GM23338 (cell line): ENCODE results near the gene FGD3. TPM values are rescaled to one million over a fixed set of nuclear protein-coding genes. Genes with fewer than 3 reads are reported as not detected.

Experiments
- ATAC-seq: fragments of 200-7000 bp; cut with Tn5 transposase; 3 replicates; pipeline ENCODE4 v1.9.1; 2020
- DNase-seq: peaks from one replicate; pipeline ENCODE4 v3.0.0-alpha.2; 2015; ENCODE audit warnings: low spot score
- H2AFZ ChIP-seq: fragments of 200-600 bp; sonication (generic); 2 replicates; pipeline ENCODE4 v1.8.0; 2016; ENCODE audit warnings: antibody characterized with exemption, mild to moderate bottlenecking, moderate library complexity
- H3F3A ChIP-seq: fragments of 200-600 bp; sonication (generic); replicated peaks from 2 replicates; pipeline ENCODE4 v1.8.0; 2017; ENCODE audit warnings: antibody characterized with exemption, mixed run types, low read depth
- H3K27ac ChIP-seq: fragments of 200-600 bp; sonication (generic); 2 replicates; pipeline ENCODE4 v1.6.1; 2016; ENCODE audit warnings: low read depth
- H3K27me3 ChIP-seq: fragments of 200-600 bp; sonication (generic); 2 replicates; pipeline ENCODE4 v1.8.0; 2016; ENCODE audit warnings: mild to moderate bottlenecking, mixed run types, moderate library complexity; ENCODE audit not compliant: insufficient read depth
- H3K36me3 ChIP-seq: fragments of 200-600 bp; sonication (generic); 2 replicates; pipeline ENCODE4 v1.8.0; 2016; ENCODE audit warnings: mild to moderate bottlenecking; ENCODE audit not compliant: insufficient read depth
- H3K4me1 ChIP-seq: fragments of 200-600 bp; sonication (generic); 2 replicates; pipeline ENCODE4 v1.8.0; 2016; ENCODE audit warnings: mild to moderate bottlenecking, moderate library complexity; ENCODE audit not compliant: insufficient read depth
- H3K4me2 ChIP-seq: fragments of 200-600 bp; sonication (generic); 2 replicates; pipeline ENCODE4 v1.7.1; 2017; ENCODE audit warnings: mixed run types
- H3K4me3 ChIP-seq: fragments of 200-600 bp; sonication (generic); 2 replicates; pipeline ENCODE4 v1.6.1; 2016; ENCODE audit warnings: mixed run types
- H3K79me2 ChIP-seq: fragments of 200-600 bp; sonication (generic); replicated peaks from 2 replicates; pipeline ENCODE4 v1.8.0; 2017; ENCODE audit warnings: mild to moderate bottlenecking; ENCODE audit not compliant: insufficient read depth
- H3K9me2 ChIP-seq: fragments of 200-600 bp; sonication (generic); 2 replicates; pipeline ENCODE4 v1.8.0; 2017; ENCODE audit not compliant: insufficient read depth
- H4K20me1 ChIP-seq: fragments of 200-600 bp; sonication (generic); replicated peaks from 2 replicates; pipeline ENCODE4 v1.8.0; 2017; ENCODE audit warnings: mild to moderate bottlenecking; ENCODE audit not compliant: insufficient read depth
- H3K27ac Mint-ChIP-seq: 2 replicates; pipeline ENCODE4 v1.8.0; 2020; ENCODE audit warnings: inconsistent platforms, mild to moderate bottlenecking, moderate library complexity, mixed read lengths
- H3K27me3 Mint-ChIP-seq: 3 replicates; pipeline ENCODE4 v1.8.0; 2022; ENCODE audit warnings: low read depth, mild to moderate bottlenecking, moderate library complexity, mixed read lengths, inconsistent platforms; ENCODE audit not compliant: insufficient read depth, poor library complexity
- H3K36me3 Mint-ChIP-seq: 3 replicates; pipeline ENCODE4 v1.8.0; 2021; ENCODE audit warnings: low read depth, mild to moderate bottlenecking, inconsistent platforms, moderate library complexity, mixed read lengths
- H3K4me1 Mint-ChIP-seq: 3 replicates; pipeline ENCODE4 v1.8.0; 2020; ENCODE audit warnings: mild to moderate bottlenecking, inconsistent platforms, mixed read lengths
- H3K4me3 Mint-ChIP-seq: 3 replicates; pipeline ENCODE4 v1.8.0; 2021; ENCODE audit warnings: moderate library complexity, mild to moderate bottlenecking, inconsistent platforms, mixed read lengths
- H3K9me3 Mint-ChIP-seq: 3 replicates; pipeline ENCODE4 v1.8.0; 2020; ENCODE audit warnings: moderate library complexity, mild to moderate bottlenecking, inconsistent platforms, mixed read lengths
- CREB1 ChIP-seq: fragments of 250-450 bp; sonication (Bioruptor Pico); IDR thresholded peaks from 2 replicates; pipeline ENCODE4 v1.5.0; 2020; ENCODE audit warnings: low read depth, mild to moderate bottlenecking, moderate library complexity
- CTCF ChIP-seq, 2 experiments: fragments of 200-600 bp in 1 of 2; sonication (generic) in 1 of 2; conservative IDR thresholded peaks; 2 replicates each; pipeline versions ENCODE4 v1.5.1 to v1.6.1; 2016 to 2017; ENCODE audit warnings: antibody characterized with exemption in 2 of 2, low read depth in 2 of 2, mild to moderate bottlenecking in 2 of 2, moderate library complexity in 1 of 2
- ETS1 ChIP-seq: IDR thresholded peaks from 2 replicates; pipeline ENCODE4 v1.6.1; 2016; ENCODE audit warnings: antibody characterized with exemption
- EZH2 ChIP-seq: fragments of 200-600 bp; sonication (generic); IDR thresholded peaks from one replicate; pipeline ENCODE4 v1.8.0; 2017; ENCODE audit warnings: antibody characterized with exemption, mild to moderate bottlenecking, low read depth; ENCODE audit not compliant: unreplicated experiment
- EZH2phosphoT487 ChIP-seq: fragments of 200-600 bp; sonication (generic); IDR thresholded peaks from one replicate; pipeline ENCODE4 v1.8.1; 2018; ENCODE audit warnings: antibody characterized with exemption; ENCODE audit not compliant: unreplicated experiment
- JUNB ChIP-seq: IDR thresholded peaks from one replicate; pipeline ENCODE4 v1.6.1; 2016; ENCODE audit warnings: antibody characterized with exemption; ENCODE audit not compliant: unreplicated experiment
- NANOG ChIP-seq: IDR thresholded peaks from 2 replicates; pipeline ENCODE4 v1.6.1; 2016; ENCODE audit warnings: antibody characterized with exemption, borderline replicate concordance
- POLR2AphosphoS5 ChIP-seq: IDR thresholded peaks from 2 replicates; pipeline ENCODE4 v1.6.1; 2016; ENCODE audit warnings: antibody characterized with exemption, low read depth
- REST ChIP-seq: IDR thresholded peaks from one replicate; pipeline ENCODE4 v1.6.1; 2018; ENCODE audit warnings: antibody characterized with exemption; ENCODE audit not compliant: unreplicated experiment
- STAT1 ChIP-seq: IDR thresholded peaks from one replicate; pipeline ENCODE4 v1.6.1; 2016; ENCODE audit warnings: antibody characterized with exemption; ENCODE audit not compliant: unreplicated experiment
- ZNF114 ChIP-seq: fragments of 250-450 bp; sonication (Bioruptor Pico); IDR thresholded peaks from 2 replicates; pipeline ENCODE4 v1.5.0; 2020; ENCODE audit warnings: mild to moderate bottlenecking, moderate library complexity
- ZNF331 ChIP-seq: fragments of 250-450 bp; sonication (Bioruptor Pico); IDR thresholded peaks from 2 replicates; pipeline ENCODE4 v1.5.0; 2020; ENCODE audit warnings: low read depth, mild to moderate bottlenecking, moderate library complexity
- ZNF462 ChIP-seq: fragments of 250-450 bp; sonication (Bioruptor Pico); IDR thresholded peaks from 2 replicates; pipeline ENCODE4 v1.5.0; 2020; ENCODE audit warnings: mild to moderate bottlenecking, moderate library complexity
- polyA plus RNA-seq: library from polyadenylated mRNA; unstranded; fragments of >200 nt; fragmentation: Nextera tagmentation; extraction: Ambion mirVana; gene quantifications from 2 replicates; pipeline ENCODE4 v1.2.1, GENCODE V29; 2016
- total RNA-seq: library from RNA; depleted of rRNA; stranded (reverse); fragments of >200 nt; shearing (Covaris generic); gene quantifications from 2 replicates; pipeline ENCODE4 v1.2.3, GENCODE V29; 2014

The FGD3 gene
- total and polyA plus RNA-seq, 2 experiments from 2014 or later = 0.95 to 1.7 TPM

GRCh38 chr9:92982130-92982529 is 34.8 kb downstream of the FGD3 start:
- no peaks in the 10 kb centered on the region for H3K9me2 ChIP-seq
- TF ChIP-seq JUNB (no peak), CTCF (conservative IDR thresholded peaks at IDR 0.05; ENCODE audit: low read depth in 2 of 2) (no peak), EZH2phosphoT487 (no peak), NANOG (no peak), STAT1 (no peak), ETS1 (no peak), ZNF114 (CRISPR knock-in tag) (no peak), EZH2 (no peak), ZNF462 (CRISPR knock-in tag) (no peak), CREB1 (CRISPR knock-in tag) (no peak), ZNF331 (no peak), REST (no peak), POLR2AphosphoS5 (no peak)
- Mint-ChIP-seq H3K27ac (no peak overlapping the region), H3K27me3 (peaks cover 4% of the 10 kb centered on the region), H3K9me3 (peaks cover 79% of the 10 kb centered on the region), H3K36me3 (peaks cover 65% of the 10 kb centered on the region), H3K4me1 (peaks cover 15% of the 10 kb centered on the region), H3K4me3 (no peak overlapping the region)
- no peak overlapping the region for H3K4me3 ChIP-seq
- H3K4me2 ChIP-seq = no peak overlapping the region
- no peaks in the 10 kb centered on the region for H3F3A ChIP-seq
- H4K20me1 ChIP-seq = no peaks in the 10 kb centered on the region
- H2AFZ ChIP-seq = no peak overlapping the region
- H3K36me3 ChIP-seq = peaks cover 29% of the 10 kb centered on the region
- H3K27me3 ChIP-seq = no peaks in the 10 kb centered on the region
- DNase-seq (no peak), ATAC-seq (no peak)
- H3K4me1 ChIP-seq = peaks cover 10% of the 10 kb centered on the region
- no peak overlapping the region for H3K27ac ChIP-seq
- no peaks in the 10 kb centered on the region for H3K79me2 ChIP-seq
